GM12874 (cell line): ENCODE results near the gene DCLK2.

Experiments
- TF ChIP-seq, protein P1 (sequence below): IDR thresholded peaks from 2 replicates; pipeline ENCODE4 v1.5.1; 2011; ENCODE audit warnings: low read depth, mild to moderate bottlenecking, control low read depth, low read length, moderate library complexity; ENCODE audit not compliant: insufficient read depth

Gene DCLK2

GRCh38 chr4:150182794-150183193 is 104.5 kb downstream of the DCLK2 start:
- TF ChIP-seq, protein P1, sequence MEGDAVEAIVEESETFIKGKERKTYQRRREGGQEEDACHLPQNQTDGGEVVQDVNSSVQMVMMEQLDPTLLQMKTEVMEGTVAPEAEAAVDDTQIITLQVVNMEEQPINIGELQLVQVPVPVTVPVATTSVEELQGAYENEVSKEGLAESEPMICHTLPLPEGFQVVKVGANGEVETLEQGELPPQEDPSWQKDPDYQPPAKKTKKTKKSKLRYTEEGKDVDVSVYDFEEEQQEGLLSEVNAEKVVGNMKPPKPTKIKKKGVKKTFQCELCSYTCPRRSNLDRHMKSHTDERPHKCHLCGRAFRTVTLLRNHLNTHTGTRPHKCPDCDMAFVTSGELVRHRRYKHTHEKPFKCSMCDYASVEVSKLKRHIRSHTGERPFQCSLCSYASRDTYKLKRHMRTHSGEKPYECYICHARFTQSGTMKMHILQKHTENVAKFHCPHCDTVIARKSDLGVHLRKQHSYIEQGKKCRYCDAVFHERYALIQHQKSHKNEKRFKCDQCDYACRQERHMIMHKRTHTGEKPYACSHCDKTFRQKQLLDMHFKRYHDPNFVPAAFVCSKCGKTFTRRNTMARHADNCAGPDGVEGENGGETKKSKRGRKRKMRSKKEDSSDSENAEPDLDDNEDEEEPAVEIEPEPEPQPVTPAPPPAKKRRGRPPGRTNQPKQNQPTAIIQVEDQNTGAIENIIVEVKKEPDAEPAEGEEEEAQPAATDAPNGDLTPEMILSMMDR = no peak

DNA sequence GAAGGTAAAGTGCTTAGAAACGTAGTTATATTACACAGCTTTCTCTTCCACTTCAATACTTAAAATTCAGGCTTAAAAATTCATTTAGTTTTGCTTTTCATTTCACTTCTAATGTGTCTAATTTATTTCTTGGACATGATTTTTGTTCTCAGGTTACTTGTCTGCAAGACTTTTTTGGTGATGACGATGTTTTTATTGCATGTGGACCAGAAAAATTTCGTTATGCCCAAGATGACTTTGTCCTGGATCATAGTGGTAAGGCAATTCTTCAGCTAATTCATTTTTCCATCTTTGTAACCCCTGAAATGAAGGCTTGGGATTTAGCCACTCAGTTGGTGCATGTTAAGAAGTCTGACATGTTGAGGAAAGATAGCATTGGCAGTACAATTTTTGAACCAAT is 114.7 kb downstream of the DCLK2 start:
- TF ChIP-seq, protein P1 = no peak

- TF ChIP-seq, protein P1 = no peak
Measured at GRCh38 chr4:150199056-150199455, 120.8 kb downstream of the DCLK2 start.

GRCh38 chr4:150205016-150205415 is 126.8 kb downstream of the DCLK2 start:
- TF ChIP-seq, protein P1 = no peak

GRCh38 chr4:150206265-150206664 is 128.0 kb downstream of the DCLK2 start:
- TF ChIP-seq, protein P1 = no peak

GRCh38 chr4:150206954-150207353 is 128.7 kb downstream of the DCLK2 start:
- TF ChIP-seq, protein P1 = no peak

- TF ChIP-seq, protein P1 = no peak
Measured at GRCh38 chr4:150207871-150208270, 129.6 kb downstream of the DCLK2 start.
